ENCODE measurements around the gene SLC43A3.

- TF ChIP-seq GATA2 (IDR thresholded peaks at IDR 0.05; ENCODE audit: low read depth, low read length) = no peak
- no peak for TF ChIP-seq GATA3 (IDR thresholded peaks at IDR 0.05; ENCODE audit: low read depth, low read length)
Observed at GRCh38 chr11:57416436-57416835, 10.5 kb downstream of the SLC43A3 start.
